ENCODE data around the gene L3MBTL4.

The L3MBTL4 gene

GRCh38 chr18:6406910-6407470, 7.7 kb downstream of the L3MBTL4 start:
- TF ChIP-seq REST (IDR thresholded peaks at IDR 0.05; ENCODE audit: low read depth) (no peak), TCF12 (IDR thresholded peaks at IDR 0.05; ENCODE audit: low read depth) (no peak), TAF1 (IDR thresholded peaks at IDR 0.05; ENCODE audit: low read depth) (no peak), EP300 (IDR thresholded peaks at IDR 0.05; ENCODE audit: borderline replicate concordance) (no peak), CEBPB (IDR thresholded peaks at IDR 0.05) (no peak), TEAD4 (IDR thresholded peaks at IDR 0.05) (no peak)

GRCh38 chr18:6406075-6406909, 8.4 kb downstream of the L3MBTL4 start:
- no peak for TF ChIP-seq EP300 (IDR thresholded peaks at IDR 0.05; ENCODE audit: borderline replicate concordance)
- TF ChIP-seq FOXM1 (IDR thresholded peaks at IDR 0.05; ENCODE audit: borderline replicate concordance, low read depth), result no peak
- TF ChIP-seq NFIC (IDR thresholded peaks at IDR 0.05), result no peak
- TF ChIP-seq YY1 (IDR thresholded peaks at IDR 0.05; ENCODE audit: low read depth), result no peak
- TF ChIP-seq CEBPB (IDR thresholded peaks at IDR 0.05), result no peak
- TF ChIP-seq EGR1 (IDR thresholded peaks at IDR 0.05), result no peak
- no peak for TF ChIP-seq TCF12 (IDR thresholded peaks at IDR 0.05; ENCODE audit: low read depth)

GRCh38 chr18:6405237-6406074, 9.3 kb downstream of the L3MBTL4 start:
- no peak for TF ChIP-seq NFIC (IDR thresholded peaks at IDR 0.05)
- no peak for TF ChIP-seq EGR1 (IDR thresholded peaks at IDR 0.05)
- no peak for TF ChIP-seq EP300 (IDR thresholded peaks at IDR 0.05; ENCODE audit: borderline replicate concordance)

- TF ChIP-seq NFIC (IDR thresholded peaks at IDR 0.05) (no peak), EGR1 (IDR thresholded peaks at IDR 0.05) (no peak), ZBTB7A (IDR thresholded peaks at IDR 0.05; ENCODE audit: low read depth) (no peak), CEBPB (IDR thresholded peaks at IDR 0.05) (no peak)
Measured at GRCh38 chr18:6404834-6405233, 9.9 kb downstream of the L3MBTL4 start.

- no peak for TF ChIP-seq EGR1 (IDR thresholded peaks at IDR 0.05)
- no peak for TF ChIP-seq CREB1 (IDR thresholded peaks at IDR 0.05; ENCODE audit: low read depth)
- no peak for TF ChIP-seq NFIC (IDR thresholded peaks at IDR 0.05)
- no peak for TF ChIP-seq CEBPB (IDR thresholded peaks at IDR 0.05)
Measured at GRCh38 chr18:6401687-6402086, 13.0 kb downstream of the L3MBTL4 start.

- TF ChIP-seq YY1 (IDR thresholded peaks at IDR 0.05; ENCODE audit: low read depth) (no peak), USF1 (IDR thresholded peaks at IDR 0.05) (no peak), FOXM1 (IDR thresholded peaks at IDR 0.05; ENCODE audit: borderline replicate concordance, low read depth) (no peak), CEBPB (IDR thresholded peaks at IDR 0.05) (no peak), TEAD4 (IDR thresholded peaks at IDR 0.05) (no peak), EP300 (IDR thresholded peaks at IDR 0.05; ENCODE audit: borderline replicate concordance) (no peak), NFIC (IDR thresholded peaks at IDR 0.05) (no peak), CREB1 (IDR thresholded peaks at IDR 0.05; ENCODE audit: low read depth) (no peak), EGR1 (IDR thresholded peaks at IDR 0.05) (no peak), MAX (IDR thresholded peaks at IDR 0.05) (no peak), TCF12 (IDR thresholded peaks at IDR 0.05; ENCODE audit: low read depth) (no peak), ZBTB7A (IDR thresholded peaks at IDR 0.05; ENCODE audit: low read depth) (no peak), REST (IDR thresholded peaks at IDR 0.05; ENCODE audit: low read depth) (no peak), RAD21 (IDR thresholded peaks at IDR 0.05; ENCODE audit: low read depth) (no peak)
Measured at GRCh38 chr18:6399776-6400175, 14.9 kb downstream of the L3MBTL4 start.
